Kidney glomerular epithelial cell (primary cell): ENCODE data around the gene IL17RB.

Experiments used
- DNase-seq: peaks from one replicate; lab custom pipeline; 2025; lab: John Stamatoyannopoulos, UW

IL17RB gene

GRCh38 chr3:53860196-53860595 lies 13.8 kb downstream of the IL17RB start:
- DNase-seq, result no peak

- peak; percentile 52 for DNase-seq
These were observed 15.9 kb downstream of the IL17RB start for GRCh38 chr3:53862241-53862640.

GRCh38 chr3:53863145-53863544 lies 16.8 kb downstream of the IL17RB start:
- DNase-seq, result no peak

GRCh38 chr3:53865732-53866499 lies 19.5 kb downstream of the IL17RB start:
- no peak for DNase-seq

GRCh38 chr3:53880396-53881345 lies 34.3 kb downstream of the IL17RB start:
- no peak for DNase-seq

- DNase-seq, result peak; percentile 39
These were observed 35.6 kb downstream of the IL17RB start, which contains the start of gene ACTR8 for GRCh38 chr3:53881691-53882593. Gene ACTR8, minus strand, starts transcription at chr3:53882152. Its CDS starts 51 bp downstream, at chr3:53882101.

GRCh38 chr3:53883008-53883407 lies 36.6 kb downstream of the IL17RB start:
- DNase-seq, result no peak

- no peak for DNase-seq
These were observed 38.3 kb downstream of the IL17RB start for GRCh38 chr3:53884623-53885022.

GRCh38 chr3:53885239-53885638 lies 38.9 kb downstream of the IL17RB start:
- no peak for DNase-seq

- no peak for DNase-seq
These were observed 41.1 kb downstream of the IL17RB start for GRCh38 chr3:53887446-53887845.

- no peak for DNase-seq
These were observed 41.9 kb downstream of the IL17RB start for GRCh38 chr3:53888232-53888631.

GRCh38 chr3:53890726-53891475 lies 44.5 kb downstream of the IL17RB start:
- DNase-seq, result peak; percentile 51

- peak; percentile 98 for DNase-seq
These were observed 45.3 kb downstream of the IL17RB start, which contains the start of gene SELENOK for GRCh38 chr3:53891497-53892285. Gene SELENOK, minus strand, starts transcription at chr3:53891859.

GRCh38 chr3:53892286-53892637 lies 45.9 kb downstream of the IL17RB start:
- no peak for DNase-seq

GRCh38 chr3:53899750-53900149 lies 53.4 kb downstream of the IL17RB start:
- no peak for DNase-seq

GRCh38 chr3:53900666-53901331 lies 54.4 kb downstream of the IL17RB start:
- DNase-seq, result no peak

GRCh38 chr3:53902067-53902466 lies 55.7 kb downstream of the IL17RB start:
- DNase-seq, result no peak

- DNase-seq, result no peak
These were observed 56.3 kb downstream of the IL17RB start for GRCh38 chr3:53902711-53903110.

- no peak for DNase-seq
These were observed 67.0 kb downstream of the IL17RB start for GRCh38 chr3:53913401-53913800.
